ENCODE measurements around the gene TM7SF2. TPM values are rescaled to one million over a fixed set of nuclear protein-coding genes. Genes with fewer than 3 reads are reported as not detected.

The TM7SF2 gene
- polyA plus RNA-seq, 3 donors: 1.8 to 4.5 (median 1.8) TPM

GRCh38 chr11:65102142-65103095 lies 9.3 kb upstream of the TM7SF2 start:
- peaks cover 33 to 48% of the 10 kb centered on the region in 2 donors for H3K36me3 Mint-ChIP-seq
- no peak overlapping the region for H3K27ac Mint-ChIP-seq
- intact Hi-C loops (cut with micrococcal nuclease): no loop called here
- no peak overlapping the region for H3K4me2 ChIP-seq (replicated peaks; ENCODE audit: extremely low read depth, low read length, poor library complexity, severe bottlenecking)
- H2AFZ ChIP-seq (ENCODE audit: insufficient read depth, low read depth, low read length, poor library complexity, severe bottlenecking): no peak overlapping the region
- TF ChIP-seq, protein P1, sequence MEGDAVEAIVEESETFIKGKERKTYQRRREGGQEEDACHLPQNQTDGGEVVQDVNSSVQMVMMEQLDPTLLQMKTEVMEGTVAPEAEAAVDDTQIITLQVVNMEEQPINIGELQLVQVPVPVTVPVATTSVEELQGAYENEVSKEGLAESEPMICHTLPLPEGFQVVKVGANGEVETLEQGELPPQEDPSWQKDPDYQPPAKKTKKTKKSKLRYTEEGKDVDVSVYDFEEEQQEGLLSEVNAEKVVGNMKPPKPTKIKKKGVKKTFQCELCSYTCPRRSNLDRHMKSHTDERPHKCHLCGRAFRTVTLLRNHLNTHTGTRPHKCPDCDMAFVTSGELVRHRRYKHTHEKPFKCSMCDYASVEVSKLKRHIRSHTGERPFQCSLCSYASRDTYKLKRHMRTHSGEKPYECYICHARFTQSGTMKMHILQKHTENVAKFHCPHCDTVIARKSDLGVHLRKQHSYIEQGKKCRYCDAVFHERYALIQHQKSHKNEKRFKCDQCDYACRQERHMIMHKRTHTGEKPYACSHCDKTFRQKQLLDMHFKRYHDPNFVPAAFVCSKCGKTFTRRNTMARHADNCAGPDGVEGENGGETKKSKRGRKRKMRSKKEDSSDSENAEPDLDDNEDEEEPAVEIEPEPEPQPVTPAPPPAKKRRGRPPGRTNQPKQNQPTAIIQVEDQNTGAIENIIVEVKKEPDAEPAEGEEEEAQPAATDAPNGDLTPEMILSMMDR (IDR thresholded peaks at IDR 0.05): no peak
- no peak overlapping the region for H3K4me3 Mint-ChIP-seq
- peaks cover 14 to 69% of the 10 kb centered on the region in 2 donors for H3K36me3 ChIP-seq (replicated peaks in 1 of 2; ENCODE audit: control insufficient read depth in 1 of 2, insufficient read depth in 2 of 2, low read length in 2 of 2)
- peaks cover 32% of the 10 kb centered on the region for H3K79me2 ChIP-seq (ENCODE audit: insufficient read depth, low read length)
- H3K9ac ChIP-seq (ENCODE audit: insufficient read depth, low read length, poor library complexity, severe bottlenecking): no peak overlapping the region
- no peaks in the 10 kb centered on the region for H3K27me3 Mint-ChIP-seq (ENCODE audit: low read depth in 3 of 3)
- no peaks in the 10 kb centered on the region for H3K9me3 ChIP-seq (replicated peaks in 1 of 2; ENCODE audit: control insufficient read depth in 1 of 2, insufficient read depth in 1 of 2, low read length in 2 of 2)
- no peak for DNase-seq
- no peaks in the 10 kb centered on the region for H4K20me1 ChIP-seq (ENCODE audit: insufficient read depth, low read length)
- peaks cover 5% of the 10 kb centered on the region for H3K4me1 Mint-ChIP-seq
- no peaks in the 10 kb centered on the region for H3K27me3 ChIP-seq (ENCODE audit: control insufficient read depth in 2 of 2, insufficient read depth in 2 of 2, low read length in 2 of 2)
- H3K4me1 ChIP-seq (ENCODE audit: control insufficient read depth in 1 of 2, insufficient read depth in 2 of 2, low read length in 2 of 2): peaks cover 0 to 7% of the 10 kb centered on the region in 2 donors
- WGBS (ENCODE audit: insufficient coverage): 100% methylated on average over 5 of the region's 8 CpGs
- H3K27ac ChIP-seq (ENCODE audit: low read depth in 1 of 2, low read length in 2 of 2): no peak overlapping the region
- H3K9me3 Mint-ChIP-seq: no peaks in the 10 kb centered on the region
- H3K4me3 ChIP-seq (replicated peaks in 1 of 3; ENCODE audit: low read depth in 2 of 3, low read length in 3 of 3): no peak overlapping the region

DNA sequence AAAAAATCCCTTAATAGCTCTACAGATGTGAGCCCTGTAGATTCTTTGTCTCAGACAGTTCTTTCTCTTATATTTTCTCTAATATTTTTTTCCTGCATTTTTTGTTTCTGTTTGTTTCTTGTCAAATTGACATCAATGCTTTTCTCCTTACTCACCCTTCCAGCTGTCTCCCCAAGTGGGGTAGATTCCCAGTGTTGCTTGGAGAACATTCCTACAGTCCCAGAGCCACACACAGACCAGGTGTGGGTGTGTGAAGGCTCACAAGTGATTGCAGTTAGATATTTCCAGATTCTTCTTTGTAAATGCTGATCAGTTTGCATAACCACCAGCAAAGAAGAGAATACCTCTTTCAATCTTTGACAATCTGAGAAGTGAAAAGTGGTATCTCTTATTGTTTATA lies 8.2 kb upstream of the TM7SF2 start:
- no peak overlapping the region for H3K27ac Mint-ChIP-seq
- H3K27me3 Mint-ChIP-seq (ENCODE audit: low read depth in 3 of 3): no peaks in the 10 kb centered on the region
- H3K9me3 ChIP-seq (replicated peaks in 1 of 2; ENCODE audit: control insufficient read depth in 1 of 2, insufficient read depth in 1 of 2, low read length in 2 of 2): no peaks in the 10 kb centered on the region
- H3K4me1 ChIP-seq (ENCODE audit: control insufficient read depth in 1 of 2, insufficient read depth in 2 of 2, low read length in 2 of 2): peaks cover 0 to 6% of the 10 kb centered on the region in 2 donors
- H3K79me2 ChIP-seq (ENCODE audit: insufficient read depth, low read length): peaks cover 26% of the 10 kb centered on the region
- peaks cover 5% of the 10 kb centered on the region for H3K4me1 Mint-ChIP-seq
- no peaks in the 10 kb centered on the region for H3K27me3 ChIP-seq (ENCODE audit: control insufficient read depth in 2 of 2, insufficient read depth in 2 of 2, low read length in 2 of 2)
- no peak overlapping the region for H3K4me3 ChIP-seq (replicated peaks in 1 of 3; ENCODE audit: low read depth in 2 of 3, low read length in 3 of 3)
- H3K36me3 Mint-ChIP-seq: peaks cover 31 to 48% of the 10 kb centered on the region in 2 donors
- no peak overlapping the region for H3K4me2 ChIP-seq (replicated peaks; ENCODE audit: extremely low read depth, low read length, poor library complexity, severe bottlenecking)
- no peak overlapping the region for H3K4me3 Mint-ChIP-seq
- no peak overlapping the region for H3K27ac ChIP-seq (ENCODE audit: low read depth in 1 of 2, low read length in 2 of 2)
- DNase-seq: no peak
- no peaks in the 10 kb centered on the region for H4K20me1 ChIP-seq (ENCODE audit: insufficient read depth, low read length)
- H3K9me3 Mint-ChIP-seq: no peaks in the 10 kb centered on the region
- TF ChIP-seq, protein P1 (IDR thresholded peaks at IDR 0.05): no peak
- peaks cover 16 to 73% of the 10 kb centered on the region in 2 donors for H3K36me3 ChIP-seq (replicated peaks in 1 of 2; ENCODE audit: control insufficient read depth in 1 of 2, insufficient read depth in 2 of 2, low read length in 2 of 2)
- intact Hi-C loops (cut with micrococcal nuclease): no loop called here
- no peak overlapping the region for H2AFZ ChIP-seq (ENCODE audit: insufficient read depth, low read depth, low read length, poor library complexity, severe bottlenecking)
- no peak overlapping the region for H3K9ac ChIP-seq (ENCODE audit: insufficient read depth, low read length, poor library complexity, severe bottlenecking)
